ENCODE measurements around the gene NOX3. TPM values are rescaled to one million over a fixed set of nuclear protein-coding genes. Genes with fewer than 3 reads are reported as not detected.

Gene NOX3
- total RNA-seq, 1 donor from 2014 or later = 0.17 TPM

DNA sequence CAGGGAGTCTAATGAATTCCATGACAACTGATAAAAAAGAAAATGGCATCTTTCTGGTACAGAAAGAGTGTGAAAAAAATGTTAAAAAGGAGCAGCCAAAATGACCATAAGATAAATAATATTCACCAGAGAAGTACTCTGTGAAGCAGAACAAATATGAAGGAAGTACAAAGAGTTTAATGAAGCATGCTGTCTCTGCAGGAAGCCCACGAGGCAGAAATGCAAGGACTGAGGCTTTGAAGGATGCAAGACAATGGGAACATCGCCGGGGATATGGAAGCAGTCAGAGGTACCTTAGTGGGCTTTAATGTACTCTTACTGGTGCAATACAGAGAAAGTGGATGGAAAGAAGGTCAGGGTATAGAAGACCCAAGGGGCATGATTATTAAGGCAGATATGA lies 50.7 kb downstream of the NOX3 start:
- Histone ChIP-seq H3K4me3 (ENCODE audit: low read depth, low read length) (no peak overlapping the region), H3K27me3 (ENCODE audit: control insufficient read depth, insufficient read depth, low read length) (no peaks in the 10 kb centered on the region), H3K36me3 (ENCODE audit: control insufficient read depth, insufficient read depth, low read length) (no peaks in the 10 kb centered on the region)
- TF ChIP-seq, protein P1, sequence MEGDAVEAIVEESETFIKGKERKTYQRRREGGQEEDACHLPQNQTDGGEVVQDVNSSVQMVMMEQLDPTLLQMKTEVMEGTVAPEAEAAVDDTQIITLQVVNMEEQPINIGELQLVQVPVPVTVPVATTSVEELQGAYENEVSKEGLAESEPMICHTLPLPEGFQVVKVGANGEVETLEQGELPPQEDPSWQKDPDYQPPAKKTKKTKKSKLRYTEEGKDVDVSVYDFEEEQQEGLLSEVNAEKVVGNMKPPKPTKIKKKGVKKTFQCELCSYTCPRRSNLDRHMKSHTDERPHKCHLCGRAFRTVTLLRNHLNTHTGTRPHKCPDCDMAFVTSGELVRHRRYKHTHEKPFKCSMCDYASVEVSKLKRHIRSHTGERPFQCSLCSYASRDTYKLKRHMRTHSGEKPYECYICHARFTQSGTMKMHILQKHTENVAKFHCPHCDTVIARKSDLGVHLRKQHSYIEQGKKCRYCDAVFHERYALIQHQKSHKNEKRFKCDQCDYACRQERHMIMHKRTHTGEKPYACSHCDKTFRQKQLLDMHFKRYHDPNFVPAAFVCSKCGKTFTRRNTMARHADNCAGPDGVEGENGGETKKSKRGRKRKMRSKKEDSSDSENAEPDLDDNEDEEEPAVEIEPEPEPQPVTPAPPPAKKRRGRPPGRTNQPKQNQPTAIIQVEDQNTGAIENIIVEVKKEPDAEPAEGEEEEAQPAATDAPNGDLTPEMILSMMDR (IDR thresholded peaks at IDR 0.05; ENCODE audit: insufficient read depth, low read length, poor library complexity, severe bottlenecking) = no peak
- DNase-seq (ENCODE audit: low read depth) = no peak

DNA sequence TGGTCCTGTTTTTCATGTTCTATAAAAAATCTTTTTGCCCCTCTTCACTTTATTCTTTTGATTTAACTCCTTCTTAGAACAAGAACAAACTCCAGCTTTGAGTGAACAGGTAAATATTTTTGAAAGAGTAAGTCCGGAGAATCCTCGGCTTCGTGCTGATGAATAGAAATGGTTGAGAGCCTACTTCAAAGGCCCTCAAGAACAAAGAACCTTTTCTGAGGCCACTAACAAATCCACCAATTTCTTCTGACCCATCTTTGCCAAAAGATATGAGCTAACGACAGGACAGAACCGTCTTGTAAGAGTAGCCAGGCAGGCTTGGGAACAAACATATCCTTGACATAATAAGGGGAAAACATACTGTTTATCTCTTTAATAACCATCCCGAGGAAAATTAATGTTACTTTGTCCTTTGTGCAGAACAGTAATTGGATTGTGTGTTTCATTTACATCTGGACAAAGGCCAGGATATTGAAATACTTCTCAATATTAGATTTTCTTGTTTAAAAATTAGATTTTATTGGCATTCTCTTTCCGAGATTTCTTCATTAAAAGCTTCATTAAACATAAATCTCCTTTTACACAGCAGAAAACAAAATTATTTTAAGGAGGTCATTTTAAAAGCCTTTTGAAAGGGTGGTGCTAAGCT lies 52.9 kb downstream of the NOX3 start:
- Histone ChIP-seq H3K27me3 (ENCODE audit: control insufficient read depth, insufficient read depth, low read length) (no peaks in the 10 kb centered on the region), H3K4me3 (ENCODE audit: low read depth, low read length) (no peak overlapping the region), H3K36me3 (ENCODE audit: control insufficient read depth, insufficient read depth, low read length) (no peaks in the 10 kb centered on the region)
- TF ChIP-seq, protein P1 (IDR thresholded peaks at IDR 0.05; ENCODE audit: insufficient read depth, low read length, poor library complexity, severe bottlenecking) = no peak
- DNase-seq (ENCODE audit: low read depth) = no peak

DNA sequence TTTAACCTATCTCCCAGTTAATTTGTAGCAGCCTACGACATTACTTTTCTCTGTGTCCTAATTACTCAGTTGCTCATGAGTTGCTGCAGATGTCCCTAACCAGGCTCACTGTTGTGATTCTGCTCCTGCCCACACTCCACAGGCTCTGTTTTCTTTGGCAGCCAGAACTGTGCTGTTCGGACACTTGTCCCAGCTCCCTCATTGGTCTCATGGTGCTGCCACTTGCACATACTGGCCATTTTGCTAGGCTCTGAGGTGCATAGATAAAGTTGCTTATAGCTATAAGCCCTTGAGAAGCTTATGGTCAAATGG lies 55.0 kb downstream of the NOX3 start:
- TF ChIP-seq, protein P1 (IDR thresholded peaks at IDR 0.05; ENCODE audit: insufficient read depth, low read length, poor library complexity, severe bottlenecking) = no peak
- no peak overlapping the region for H3K4me3 ChIP-seq (ENCODE audit: low read depth, low read length)
- H3K36me3 ChIP-seq (ENCODE audit: control insufficient read depth, insufficient read depth, low read length) = no peaks in the 10 kb centered on the region
- no peak for DNase-seq (ENCODE audit: low read depth)
- H3K27me3 ChIP-seq (ENCODE audit: control insufficient read depth, insufficient read depth, low read length) = no peaks in the 10 kb centered on the region

GRCh38 chr6:155399745-155400653 lies 55.6 kb downstream of the NOX3 start:
- H3K27me3 ChIP-seq (ENCODE audit: control insufficient read depth, insufficient read depth, low read length) = no peaks in the 10 kb centered on the region
- TF ChIP-seq, protein P1 (IDR thresholded peaks at IDR 0.05; ENCODE audit: insufficient read depth, low read length, poor library complexity, severe bottlenecking) = no peak

GRCh38 chr6:155399062-155399744 lies 56.4 kb downstream of the NOX3 start:
- no peaks in the 10 kb centered on the region for H3K27me3 ChIP-seq (ENCODE audit: control insufficient read depth, insufficient read depth, low read length)
- no peak for DNase-seq (ENCODE audit: low read depth)
- TF ChIP-seq, protein P1 (IDR thresholded peaks at IDR 0.05; ENCODE audit: insufficient read depth, low read length, poor library complexity, severe bottlenecking) = no peak
- H3K4me3 ChIP-seq (ENCODE audit: low read depth, low read length) = no peak overlapping the region
- H3K36me3 ChIP-seq (ENCODE audit: control insufficient read depth, insufficient read depth, low read length) = no peaks in the 10 kb centered on the region

More at GRCh38 chr6:155399745-155400653, 55.6 kb downstream of the NOX3 start:
- H3K36me3 ChIP-seq (ENCODE audit: control insufficient read depth, insufficient read depth, low read length) = no peaks in the 10 kb centered on the region
- no peak for DNase-seq (ENCODE audit: low read depth)
- no peak overlapping the region for H3K4me3 ChIP-seq (ENCODE audit: low read depth, low read length)

Measured in kidney epithelial cell (primary cell).